ENCODE data around the gene CPNE4.

- TF ChIP-seq CTCF (conservative IDR thresholded peaks at IDR 0.05): no peak
- TF ChIP-seq ZFX (IDR thresholded peaks at IDR 0.05): no peak
These were observed 53.5 kb downstream of the CPNE4 start for GRCh38 chr3:131981323-131981722.
